Measurements from ENCODE around the gene ASNS.
A peak's percentile ranks its signal among the peaks of the same experiment; 100 is the strongest.

ASNS gene

GRCh38 chr7:97842772-97843345 is 29.3 kb downstream of the ASNS start:
- DNase-seq, result no peak

DNA sequence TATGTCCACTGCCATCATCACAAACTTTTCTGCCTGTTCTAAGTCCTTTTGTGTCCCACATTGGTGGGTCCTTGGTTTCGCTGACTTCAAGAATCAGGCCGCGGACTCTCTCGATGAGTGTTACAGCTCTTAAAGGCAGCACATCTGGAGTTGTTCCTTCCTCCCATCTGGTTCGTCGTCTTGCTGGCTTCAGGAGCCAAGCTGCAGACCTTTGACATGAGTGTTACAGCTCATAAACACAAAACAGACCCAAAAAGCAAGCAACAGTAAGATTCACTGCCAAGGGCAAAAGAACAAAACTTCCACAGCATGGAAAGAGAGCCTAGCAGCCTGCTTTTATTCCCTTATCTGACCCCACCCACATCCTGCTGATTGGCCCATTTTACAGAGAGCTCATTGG is 30.2 kb downstream of the ASNS start:
- DNase-seq, result no peak

DNA sequence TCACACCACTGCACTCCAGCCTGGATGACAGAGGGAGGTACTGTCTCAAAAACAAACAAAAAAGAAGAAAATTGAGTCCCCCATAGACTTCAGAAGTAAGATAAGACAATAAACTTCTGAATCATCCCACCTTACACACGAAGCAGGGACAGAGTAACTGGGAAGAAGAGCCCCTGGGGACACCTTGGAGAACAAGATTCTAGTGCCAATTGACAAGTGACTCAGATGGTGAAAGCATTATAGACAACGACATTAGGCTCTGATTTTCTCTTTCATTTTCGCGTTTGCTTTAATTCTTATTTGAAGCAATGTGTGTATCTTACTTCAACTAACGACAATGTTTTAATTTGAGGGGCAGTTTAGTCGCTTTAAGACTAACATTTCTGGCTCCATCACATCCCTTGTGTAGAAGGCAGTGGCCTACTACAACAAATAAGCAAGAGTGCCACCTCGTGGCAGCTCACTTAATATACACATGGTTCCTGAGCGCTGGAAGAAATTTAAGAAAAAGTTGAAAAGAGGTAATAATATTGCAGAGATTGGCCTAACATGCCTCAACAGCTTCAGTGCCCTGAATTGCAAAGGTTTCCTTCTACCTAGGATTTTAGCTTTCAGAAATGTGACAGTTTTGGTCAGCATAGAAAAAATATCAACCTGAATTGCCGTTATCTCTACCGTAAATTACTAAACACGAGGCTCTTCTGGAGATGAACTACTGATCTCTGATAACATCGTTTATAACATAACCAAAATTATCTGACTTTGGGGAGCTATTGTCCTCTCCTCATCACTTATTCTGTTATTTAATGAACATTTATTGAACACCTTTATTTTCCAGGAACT is 36.7 kb downstream of the ASNS start:
- peak; percentile 55 for DNase-seq

DNA sequence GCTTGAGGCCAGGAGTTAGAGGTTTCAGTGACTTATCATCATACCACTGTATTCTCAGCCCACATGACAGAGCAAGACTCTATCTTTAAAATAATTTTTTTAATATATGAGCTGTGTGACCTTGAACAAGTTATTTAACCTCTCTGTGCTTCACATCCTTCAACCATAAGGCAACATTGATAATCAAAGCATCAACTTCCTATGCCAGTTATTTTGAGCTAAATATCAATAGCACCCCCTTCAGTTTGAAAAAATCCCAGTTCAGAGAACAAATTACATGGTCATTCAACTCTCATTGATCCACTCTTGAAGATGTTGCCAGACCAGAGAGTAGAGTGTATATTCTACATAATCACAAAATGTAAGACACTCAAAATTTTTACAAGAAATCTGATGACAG is 53.0 kb downstream of the ASNS start:
- DNase-seq, result no peak

GRCh38 chr7:97818066-97818663 is 54.0 kb downstream of the ASNS start:
- no peak for DNase-seq

Data from NCI-H1436 (cell line).